Epithelial cell of esophagus (primary cell): ENCODE measurements around the gene CST7.
A peak's percentile ranks its signal among the peaks of the same experiment; 100 is the strongest.
"Not testable (repeated sequence)": the region's sequence is repeated elsewhere in the genome, so short reads cannot be mapped to it uniquely, and the experiment has no call there.

Experiments
- DNase-seq: peaks from one replicate; pipeline ENCODE4 v3.0.0; 2010; ENCODE audit warnings: low read depth
- H3K4me3 ChIP-seq: 2 replicates; pipeline ENCODE4 v1.5.1; 2011; ENCODE audit warnings: mild to moderate bottlenecking, low read length, control low read depth
- CTCF ChIP-seq: IDR thresholded peaks from 2 replicates; pipeline ENCODE4 v1.5.1; 2011; ENCODE audit warnings: low read depth, mild to moderate bottlenecking, low read length, control low read depth, inconsistent platforms; ENCODE audit not compliant: insufficient read depth; ENCODE audit errors: missing control alignments

CST7 gene

GRCh38 chr20:24999568-24999967, 50.5 kb downstream of the CST7 start:
- no peak for TF ChIP-seq CTCF
- H3K4me3 ChIP-seq, result no peak overlapping the region
- DNase-seq, result no peak

- no peak for TF ChIP-seq CTCF
- H3K4me3 ChIP-seq, result no peak overlapping the region
- DNase-seq, result peak; percentile 97
Measured at GRCh38 chr20:25000268-25000801, 51.3 kb downstream of the CST7 start.

- not testable (repeated sequence) for DNase-seq, H3K4me3 ChIP-seq
Measured at GRCh38 chr20:25001323-25001722, 52.3 kb downstream of the CST7 start.

- H3K4me3 ChIP-seq, result no peak overlapping the region
- no peak for TF ChIP-seq CTCF
- no peak for DNase-seq
Measured at GRCh38 chr20:25003002-25003401, 53.9 kb downstream of the CST7 start.

GRCh38 chr20:25005220-25005619, 56.2 kb downstream of the CST7 start:
- TF ChIP-seq CTCF, result no peak
- no peak for DNase-seq
- H3K4me3 ChIP-seq, result no peak overlapping the region

- no peak overlapping the region for H3K4me3 ChIP-seq
- no peak for TF ChIP-seq CTCF
- no peak for DNase-seq
Measured at GRCh38 chr20:25005661-25006060, 56.6 kb downstream of the CST7 start.

- no peak for DNase-seq
- TF ChIP-seq CTCF, result no peak
Measured at GRCh38 chr20:25006431-25007167, 57.5 kb downstream of the CST7 start.

More at GRCh38 chr20:25006431-25007167, 57.5 kb downstream of the CST7 start:
- H3K4me3 ChIP-seq, result no peak overlapping the region
